Measurements from ENCODE around the gene MYOCD.

Gene MYOCD

DNA sequence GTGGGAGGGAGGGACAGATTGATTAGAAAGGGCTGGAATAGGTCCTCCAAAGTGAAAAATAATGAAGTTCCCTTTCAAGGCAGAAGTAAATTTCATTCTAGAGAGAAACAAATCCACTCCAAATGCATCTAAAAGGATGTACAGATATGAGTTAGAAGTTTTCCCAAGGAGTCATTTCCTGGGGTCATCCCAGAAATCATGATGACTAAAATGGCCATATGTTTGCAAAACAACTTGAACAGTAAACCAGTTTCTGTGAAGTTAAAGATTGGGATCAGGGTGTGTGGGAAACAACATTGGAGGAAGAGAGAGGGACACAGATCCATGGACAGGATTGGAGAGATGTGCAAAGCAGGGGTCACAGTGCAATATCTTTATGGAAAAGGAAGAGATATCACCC, 91.1 kb downstream of the MYOCD start:
- no peak for DNase-seq (ENCODE audit: low read depth in 2 of 2)

- no peak for DNase-seq (ENCODE audit: low read depth in 2 of 2)
Measured at GRCh38 chr17:12759090-12759489, 93.4 kb downstream of the MYOCD start.

DNA sequence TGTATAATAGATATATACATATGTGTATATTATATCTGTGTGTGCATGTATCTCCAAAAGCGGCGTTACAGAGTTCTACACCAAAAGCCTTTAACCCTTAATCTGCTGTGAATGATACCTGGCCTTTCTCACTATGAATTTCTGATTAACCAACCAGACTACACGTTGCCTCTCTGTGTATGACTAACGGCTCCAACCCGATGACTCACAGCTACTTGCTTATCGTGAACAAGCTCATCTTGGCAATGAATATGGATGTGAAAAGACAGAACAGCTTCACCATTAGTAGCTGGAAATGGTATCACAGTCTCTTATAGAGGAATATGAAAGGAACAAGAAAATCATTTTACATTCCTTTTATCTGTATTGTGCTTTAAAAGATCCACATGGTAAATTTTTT, 99.9 kb downstream of the MYOCD start:
- DNase-seq (ENCODE audit: low read depth in 2 of 2), result no peak

GRCh38 chr17:12768255-12768654, 102.6 kb downstream of the MYOCD start:
- no peak for DNase-seq (ENCODE audit: low read depth in 2 of 2)

DNA sequence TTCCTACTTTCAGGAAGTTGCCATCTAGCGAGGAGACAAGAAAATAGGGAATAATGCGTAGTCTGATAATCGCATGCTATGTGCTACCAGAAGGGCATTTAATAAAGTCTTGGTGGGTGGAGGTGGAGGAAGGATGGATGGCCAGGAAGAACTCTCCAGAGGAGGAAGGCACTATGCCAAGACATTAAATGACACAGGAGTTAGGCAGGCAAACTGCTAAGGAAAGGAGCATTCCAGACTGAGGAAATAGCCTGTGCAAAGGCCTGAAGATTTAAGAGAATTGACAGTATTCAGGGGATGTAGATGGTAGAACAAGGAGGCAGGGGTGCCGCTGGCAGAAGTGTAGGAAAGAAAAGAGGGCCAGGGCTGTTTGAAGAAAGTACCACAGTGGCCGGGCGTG, 104.3 kb downstream of the MYOCD start:
- no peak for DNase-seq (ENCODE audit: low read depth in 2 of 2)

GRCh38 chr17:12773153-12773552, 107.5 kb downstream of the MYOCD start:
- DNase-seq (ENCODE audit: low read depth in 2 of 2), result no peak

DNA sequence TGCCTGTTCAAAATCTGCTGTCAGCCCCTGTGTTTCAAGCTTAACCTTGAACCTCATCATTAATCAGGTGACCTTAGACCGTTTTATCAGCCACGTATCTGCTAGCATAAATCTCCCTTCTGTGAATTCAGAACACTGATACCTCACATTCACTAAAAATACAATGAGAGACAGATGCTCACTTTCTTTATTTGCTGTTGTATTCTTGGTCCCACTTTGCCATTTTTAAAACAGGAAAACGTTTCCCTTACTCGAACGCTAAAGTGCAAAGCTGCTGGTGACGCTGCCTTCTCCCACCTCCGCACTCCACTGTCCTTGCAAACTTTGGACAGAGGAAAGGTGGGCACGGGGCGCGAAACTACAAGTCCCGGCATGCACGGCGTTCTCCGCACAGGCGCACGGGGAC, 123.4 kb downstream of the MYOCD start:
- DNase-seq (ENCODE audit: low read depth in 2 of 2), result no peak

DNA sequence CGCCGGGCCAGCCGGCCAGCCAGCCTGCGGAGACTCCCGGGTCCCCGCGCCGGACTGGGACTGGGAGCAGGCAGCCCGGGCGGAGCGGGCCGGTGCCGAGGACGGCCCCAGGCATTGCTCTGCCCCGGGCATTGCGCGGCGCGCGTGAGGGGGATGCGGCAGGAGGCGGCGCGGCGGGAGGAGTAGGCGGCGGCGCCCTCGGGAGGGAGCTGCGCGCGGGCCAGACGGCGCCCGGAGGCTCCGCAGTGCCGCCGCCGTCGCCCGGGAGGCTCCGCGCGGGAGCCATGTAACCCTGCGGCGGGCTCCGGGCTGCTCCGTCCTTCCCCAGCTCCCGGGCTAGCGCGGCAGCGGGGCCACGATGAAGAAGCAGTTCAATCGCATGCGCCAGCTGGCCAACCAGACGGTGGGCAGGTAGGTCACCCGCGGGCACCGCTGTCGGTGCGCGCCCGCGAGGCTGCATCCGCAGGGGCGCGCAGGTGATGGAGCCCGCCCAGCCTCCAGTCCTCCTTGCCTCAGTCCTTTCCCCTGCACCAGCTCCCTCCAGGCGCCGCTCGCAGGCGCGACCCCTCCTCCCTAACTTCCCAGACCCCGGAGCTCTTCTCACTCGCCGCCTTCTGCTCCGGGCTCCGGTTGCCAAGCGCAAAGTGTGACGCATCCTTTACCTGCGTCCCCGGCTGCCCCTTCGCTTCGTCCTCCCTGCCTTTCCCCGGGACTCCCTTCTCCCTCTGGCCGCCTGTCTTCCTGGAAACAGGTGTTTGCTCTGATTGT, 124.0 kb downstream of the MYOCD start, which contains the start of gene ARHGAP44:
Gene ARHGAP44 (plus strand): TSS at position 18 of the 768 bp plus-strand sequence. CDS start 341 bp downstream, at position 359.
- no peak for DNase-seq (ENCODE audit: low read depth in 2 of 2)

DNA sequence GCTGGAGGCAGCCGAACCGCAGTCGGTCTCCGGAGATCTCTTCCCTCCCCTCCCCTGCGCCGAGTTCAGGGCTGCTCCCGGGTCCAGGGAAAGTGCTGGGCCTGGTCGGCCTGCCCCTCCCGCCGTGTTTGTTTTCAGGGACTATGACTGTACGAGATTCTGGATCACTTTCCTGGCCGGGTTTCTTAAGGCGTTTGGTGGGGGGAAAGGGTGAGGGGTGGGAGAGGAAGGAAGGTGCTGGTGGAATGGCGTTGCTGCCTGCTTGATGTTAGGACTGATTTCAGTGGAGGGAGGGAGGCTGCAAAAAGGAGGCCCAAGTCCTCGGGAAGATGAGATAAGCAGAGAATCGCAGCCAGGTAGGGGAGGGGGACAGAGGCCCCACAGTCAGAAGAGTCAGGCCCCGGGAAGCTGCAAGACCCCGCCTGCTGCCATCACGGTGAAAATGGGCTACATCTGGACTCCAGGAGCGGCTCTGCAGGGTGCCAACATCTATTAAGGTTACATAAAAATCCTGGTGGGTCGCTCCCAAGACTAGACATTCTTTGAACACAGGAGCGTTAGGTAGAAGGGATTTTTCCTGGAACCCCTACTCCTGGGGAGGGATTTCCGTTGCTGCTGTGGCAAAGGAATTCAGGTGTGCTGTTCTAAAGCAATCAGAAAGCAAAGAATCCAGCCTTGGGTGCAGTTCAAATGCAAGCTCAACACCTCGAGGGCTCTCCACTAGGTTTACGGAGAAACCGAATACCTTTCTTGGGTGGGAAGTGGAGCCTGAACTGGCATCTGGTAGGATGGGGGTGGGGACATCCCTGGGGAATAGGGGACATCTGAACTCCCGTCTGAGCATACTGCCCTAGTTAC, 124.8 kb downstream of the MYOCD start:
- no peak for DNase-seq (ENCODE audit: low read depth in 2 of 2)

DNA sequence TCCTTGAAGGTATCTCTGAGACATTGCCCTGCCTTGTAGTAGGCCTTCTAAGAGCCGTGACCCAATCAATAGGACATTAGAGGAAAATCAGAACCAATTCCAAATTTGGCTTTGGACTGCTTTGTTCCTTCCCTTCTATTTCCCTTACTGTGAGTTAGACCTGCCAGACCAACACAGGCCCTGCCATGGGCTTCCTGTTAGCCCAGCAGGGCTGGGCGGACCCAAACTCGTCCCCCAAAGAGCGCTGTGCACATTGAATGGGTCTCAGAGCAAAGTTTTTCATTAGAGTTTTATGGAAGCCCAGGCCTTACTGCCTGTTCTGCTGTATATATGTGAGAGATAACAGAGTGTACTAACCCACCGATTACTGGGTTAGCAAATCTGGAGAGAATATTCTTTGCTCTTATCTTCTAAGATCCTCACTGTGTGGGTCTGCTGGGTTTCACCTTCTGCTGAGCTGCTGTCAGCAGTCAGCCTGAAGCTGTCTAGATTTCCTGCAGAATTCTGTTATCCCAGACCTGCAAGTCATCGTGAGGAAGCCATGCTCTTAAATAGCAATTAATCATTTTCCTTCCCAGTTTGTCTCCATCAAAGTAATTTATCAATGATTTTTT, 129.3 kb downstream of the MYOCD start:
- DNase-seq (ENCODE audit: low read depth in 2 of 2), result no peak

- no peak for DNase-seq (ENCODE audit: low read depth in 2 of 2)
Measured at GRCh38 chr17:12800855-12801365, 135.2 kb downstream of the MYOCD start.

GRCh38 chr17:12806630-12807029, 140.9 kb downstream of the MYOCD start:
- no peak for DNase-seq (ENCODE audit: low read depth in 2 of 2)

- DNase-seq (ENCODE audit: low read depth in 2 of 2), result no peak
Measured at GRCh38 chr17:12808723-12809122, 143.0 kb downstream of the MYOCD start.

GRCh38 chr17:12812877-12813276, 147.2 kb downstream of the MYOCD start:
- DNase-seq (ENCODE audit: low read depth in 2 of 2), result no peak

DNA sequence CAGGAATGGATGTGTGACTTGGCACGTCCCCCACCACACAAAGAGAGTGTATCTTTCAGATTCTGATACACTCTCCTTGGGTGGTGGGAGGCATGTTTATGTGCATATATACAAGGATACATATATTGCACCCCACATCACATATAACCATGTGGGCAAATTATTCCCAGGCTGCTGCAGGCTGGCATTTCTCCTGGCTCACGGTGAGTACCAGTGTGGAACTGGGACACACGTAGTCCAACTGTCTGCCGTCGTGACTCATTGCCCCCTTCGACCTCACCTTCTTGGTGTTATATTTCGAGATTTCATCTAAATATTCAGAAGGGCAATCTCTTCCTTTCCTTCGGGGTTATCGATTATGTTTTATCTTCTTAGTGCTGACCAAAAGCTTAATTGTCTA, 148.0 kb downstream of the MYOCD start:
- DNase-seq (ENCODE audit: low read depth in 2 of 2), result no peak

GRCh38 chr17:12814718-12815117, 149.0 kb downstream of the MYOCD start:
- DNase-seq (ENCODE audit: low read depth in 2 of 2), result no peak

DNA sequence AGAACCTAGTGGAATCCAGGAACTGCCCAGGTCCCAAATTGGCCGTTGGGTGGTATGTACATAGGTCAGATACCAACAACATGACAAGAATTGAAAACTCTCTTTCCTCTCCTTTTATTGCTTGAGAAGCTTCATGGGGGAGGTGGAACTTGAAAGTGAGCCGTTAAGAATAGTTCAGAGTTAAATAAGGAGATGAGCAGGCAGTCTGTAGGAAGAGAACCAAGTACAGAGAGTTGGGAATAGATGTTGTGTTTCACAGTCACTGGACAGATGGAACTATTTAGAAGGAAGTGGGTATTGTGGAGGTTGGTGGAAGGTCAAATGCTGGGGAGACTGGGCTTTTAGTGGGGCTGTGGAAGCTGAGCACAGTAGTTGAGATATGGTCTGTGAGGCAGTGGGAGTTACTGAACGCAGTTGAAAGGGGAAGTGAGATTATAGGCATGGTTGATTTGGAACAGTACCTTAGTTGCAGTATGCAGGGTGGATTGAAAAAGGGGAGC, 150.0 kb downstream of the MYOCD start:
- DNase-seq (ENCODE audit: low read depth in 2 of 2), result no peak

Data from stimulated activated CD8-positive, alpha-beta memory T cell treated with anti-CD3 and anti-CD28 coated beads, Interleukin-2, amount 100 ng/mL, for 1 hour (primary cell).